Nephron progenitor cell (in vitro differentiated cells): ENCODE measurements around the gene LIME1.

Source experiments
- DNase-seq: peaks from one replicate; pipeline ENCODE4 v3.0.0; 2021
- H3K27ac Mint-ChIP-seq: 2 replicates; pipeline ENCODE4 v1.8.0; 2021; ENCODE audit warnings: mild to moderate bottlenecking, moderate library complexity, mixed read lengths
- H3K27me3 Mint-ChIP-seq: 2 replicates; pipeline ENCODE4 v1.8.0; 2021; ENCODE audit warnings: mild to moderate bottlenecking, low read depth, mixed read lengths; ENCODE audit not compliant: poor library complexity
- H3K36me3 Mint-ChIP-seq: 2 replicates; pipeline ENCODE4 v1.8.0; 2021; ENCODE audit warnings: low read depth, mixed read lengths
- H3K4me1 Mint-ChIP-seq: 2 replicates; pipeline ENCODE4 v1.8.0; 2021; ENCODE audit warnings: mixed read lengths
- H3K4me3 Mint-ChIP-seq: 2 replicates; pipeline ENCODE4 v1.8.0; 2021; ENCODE audit warnings: mild to moderate bottlenecking, moderate library complexity, mixed read lengths
- H3K9me3 Mint-ChIP-seq: 2 replicates; pipeline ENCODE4 v1.8.0; 2021; ENCODE audit warnings: mild to moderate bottlenecking, moderate library complexity, mixed read lengths
- TF ChIP-seq, protein P1 (sequence below): fragments of 200-600 bp; sonication (generic); IDR thresholded peaks from 2 replicates; pipeline ENCODE4 v1.5.0; 2021; ENCODE audit warnings: antibody characterized with exemption

Gene LIME1

DNA sequence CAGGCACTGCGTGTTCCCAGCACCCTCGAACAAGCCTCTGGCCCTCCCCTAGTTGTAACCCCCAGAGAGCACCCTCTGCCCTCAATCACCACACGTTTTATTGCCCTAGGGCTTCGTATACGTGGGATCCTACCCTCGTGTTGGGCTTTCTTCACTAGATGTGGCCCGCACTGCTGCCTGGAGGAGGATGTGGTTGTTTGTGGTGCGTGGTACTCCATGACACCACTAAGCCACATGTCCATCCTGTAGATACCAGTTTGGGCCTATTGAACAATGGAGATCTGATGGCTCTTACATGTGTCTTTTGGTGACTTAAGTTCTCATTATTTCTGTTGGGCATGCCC is 20.2 kb downstream of the LIME1 start:
- no peak for DNase-seq
- no peaks in the 10 kb centered on the region for H3K27me3 Mint-ChIP-seq
- no peak overlapping the region for H3K27ac Mint-ChIP-seq
- no peak overlapping the region for H3K4me3 Mint-ChIP-seq
- peaks cover 31% of the 10 kb centered on the region for H3K4me1 Mint-ChIP-seq
- TF ChIP-seq, protein P1, sequence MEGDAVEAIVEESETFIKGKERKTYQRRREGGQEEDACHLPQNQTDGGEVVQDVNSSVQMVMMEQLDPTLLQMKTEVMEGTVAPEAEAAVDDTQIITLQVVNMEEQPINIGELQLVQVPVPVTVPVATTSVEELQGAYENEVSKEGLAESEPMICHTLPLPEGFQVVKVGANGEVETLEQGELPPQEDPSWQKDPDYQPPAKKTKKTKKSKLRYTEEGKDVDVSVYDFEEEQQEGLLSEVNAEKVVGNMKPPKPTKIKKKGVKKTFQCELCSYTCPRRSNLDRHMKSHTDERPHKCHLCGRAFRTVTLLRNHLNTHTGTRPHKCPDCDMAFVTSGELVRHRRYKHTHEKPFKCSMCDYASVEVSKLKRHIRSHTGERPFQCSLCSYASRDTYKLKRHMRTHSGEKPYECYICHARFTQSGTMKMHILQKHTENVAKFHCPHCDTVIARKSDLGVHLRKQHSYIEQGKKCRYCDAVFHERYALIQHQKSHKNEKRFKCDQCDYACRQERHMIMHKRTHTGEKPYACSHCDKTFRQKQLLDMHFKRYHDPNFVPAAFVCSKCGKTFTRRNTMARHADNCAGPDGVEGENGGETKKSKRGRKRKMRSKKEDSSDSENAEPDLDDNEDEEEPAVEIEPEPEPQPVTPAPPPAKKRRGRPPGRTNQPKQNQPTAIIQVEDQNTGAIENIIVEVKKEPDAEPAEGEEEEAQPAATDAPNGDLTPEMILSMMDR: no peak
- peaks cover 73% of the 10 kb centered on the region for H3K36me3 Mint-ChIP-seq
- peaks cover 11% of the 10 kb centered on the region for H3K9me3 Mint-ChIP-seq

DNA sequence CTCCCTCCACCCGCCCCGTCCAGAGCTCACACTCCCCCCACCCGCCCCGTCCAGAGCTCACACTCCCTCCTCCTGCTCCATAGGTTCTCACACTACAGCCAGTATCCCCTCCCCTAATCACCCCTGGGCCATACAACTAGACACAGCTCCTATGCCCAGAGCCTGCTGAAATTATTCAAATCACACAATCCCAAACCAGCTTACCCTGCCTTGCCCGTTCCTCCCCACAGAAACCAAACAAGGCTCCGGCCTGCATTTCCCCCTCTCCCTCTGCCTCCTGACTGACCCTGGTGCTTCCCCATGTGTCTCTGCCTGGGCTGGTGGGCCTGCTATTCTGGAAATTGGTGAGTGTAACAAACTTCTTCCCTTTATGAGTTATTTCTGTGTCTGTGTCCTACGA is 21.7 kb downstream of the LIME1 start:
- H3K4me1 Mint-ChIP-seq: peaks cover 25% of the 10 kb centered on the region
- H3K27me3 Mint-ChIP-seq: no peaks in the 10 kb centered on the region
- peaks cover 82% of the 10 kb centered on the region for H3K36me3 Mint-ChIP-seq
- H3K4me3 Mint-ChIP-seq: no peak overlapping the region
- no peak for DNase-seq
- H3K27ac Mint-ChIP-seq: peak overlapping the region; percentile 68
- TF ChIP-seq, protein P1: no peak
- H3K9me3 Mint-ChIP-seq: peaks cover 14% of the 10 kb centered on the region

DNA sequence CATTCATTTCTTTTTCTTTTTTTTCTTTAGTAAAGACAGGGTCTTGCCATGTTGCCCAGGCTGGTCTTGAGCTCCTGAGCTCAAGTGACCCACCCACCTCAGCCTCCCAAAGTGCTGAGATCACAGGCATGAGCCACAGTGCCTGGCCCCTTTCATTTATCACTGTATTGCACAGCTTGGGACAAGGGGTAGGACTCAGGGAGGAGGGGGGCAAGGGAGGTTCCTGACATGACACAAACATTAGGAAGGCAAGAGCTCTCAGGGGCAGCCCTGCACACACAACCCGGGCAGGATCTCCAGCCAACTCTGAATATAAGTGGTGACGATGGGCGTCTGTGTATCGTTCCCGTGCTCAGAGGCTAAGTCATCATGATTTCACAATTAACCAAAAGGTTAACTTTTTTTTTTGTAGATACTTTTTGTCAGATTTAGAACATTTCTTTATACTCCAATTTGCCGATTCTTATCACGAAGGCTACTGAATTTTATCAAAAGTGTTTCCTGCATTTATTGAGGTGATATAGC is 23.0 kb downstream of the LIME1 start:
- peaks cover 17% of the 10 kb centered on the region for H3K9me3 Mint-ChIP-seq

DNA sequence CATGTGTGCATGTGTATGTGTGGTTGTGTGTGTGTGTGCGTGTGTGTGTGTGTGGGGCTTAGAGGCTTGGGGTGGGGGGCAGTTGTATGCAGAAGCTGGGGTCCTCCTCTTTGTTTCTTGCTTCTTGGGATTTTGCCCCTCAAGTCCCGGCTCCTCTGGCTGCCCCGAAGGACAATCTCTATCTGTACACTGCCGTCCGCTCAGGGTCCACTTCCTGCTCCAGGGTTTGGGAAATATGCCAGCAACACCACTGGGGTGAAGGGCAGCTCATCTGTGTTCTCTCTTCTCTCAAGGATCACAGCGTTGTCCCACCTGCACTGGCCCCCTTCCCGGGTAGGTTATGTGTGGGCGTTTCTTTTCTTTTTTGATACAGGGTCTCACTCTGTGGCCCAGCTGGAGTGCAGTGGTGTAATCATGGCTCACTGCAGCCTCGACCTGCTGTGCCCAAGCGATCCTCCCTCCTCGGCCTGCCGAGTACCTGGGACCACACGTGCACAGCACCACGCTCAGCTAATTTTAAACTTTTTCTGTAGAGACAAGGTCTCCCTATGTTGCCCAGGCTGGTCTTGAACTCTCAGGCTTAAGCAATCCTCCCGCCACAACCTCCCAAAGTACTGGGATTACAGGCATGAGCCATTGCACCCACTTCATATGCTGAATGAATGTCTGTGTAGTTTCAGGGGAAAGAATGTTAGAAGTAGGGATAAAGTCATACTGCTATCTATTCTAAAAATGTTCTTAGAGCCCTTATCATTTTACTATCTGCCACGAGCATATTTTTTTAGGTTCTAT is 28.8 kb downstream of the LIME1 start:
- H3K9me3 Mint-ChIP-seq: peaks cover 11% of the 10 kb centered on the region
- H3K4me3 Mint-ChIP-seq: no peak overlapping the region
- H3K27ac Mint-ChIP-seq: peak overlapping the region; percentile 57
- H3K27me3 Mint-ChIP-seq: no peaks in the 10 kb centered on the region
- H3K36me3 Mint-ChIP-seq: peaks cover 77% of the 10 kb centered on the region
- TF ChIP-seq, protein P1: no peak
- DNase-seq: no peak
- H3K4me1 Mint-ChIP-seq: peaks cover 4% of the 10 kb centered on the region

More for the DNA sequence above, 23.0 kb downstream of the LIME1 start:
- no peak overlapping the region for H3K4me3 Mint-ChIP-seq
- H3K36me3 Mint-ChIP-seq: peaks cover 84% of the 10 kb centered on the region
- DNase-seq: no peak
- peaks cover 12% of the 10 kb centered on the region for H3K4me1 Mint-ChIP-seq
- TF ChIP-seq, protein P1: no peak
- no peak overlapping the region for H3K27ac Mint-ChIP-seq
- no peaks in the 10 kb centered on the region for H3K27me3 Mint-ChIP-seq

DNA sequence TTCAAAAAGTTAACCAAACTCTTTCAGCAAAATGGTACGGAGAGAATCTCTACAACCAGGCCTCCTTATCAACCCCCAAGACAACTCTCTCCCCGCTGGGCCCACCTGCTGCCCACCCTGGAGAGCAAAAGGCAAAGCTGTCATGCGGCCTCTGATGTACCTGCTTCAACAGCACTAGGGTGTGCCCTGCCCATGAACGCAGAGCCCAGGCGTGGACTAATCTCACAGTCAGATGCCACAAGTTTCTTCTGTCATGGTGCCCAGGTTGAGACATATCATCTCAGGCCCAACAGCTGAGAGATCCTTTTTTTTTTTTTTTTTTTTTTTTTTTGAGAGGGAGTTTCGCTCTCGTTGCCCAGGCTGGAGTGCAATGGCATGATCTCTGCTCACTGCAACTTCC is 29.4 kb downstream of the LIME1 start:
- no peak overlapping the region for H3K4me3 Mint-ChIP-seq
- peaks cover 10% of the 10 kb centered on the region for H3K9me3 Mint-ChIP-seq
- TF ChIP-seq, protein P1: no peak

More for the DNA sequence above, 29.4 kb downstream of the LIME1 start:
- Mint-ChIP-seq H3K27ac (no peak overlapping the region), H3K36me3 (peaks cover 71% of the 10 kb centered on the region), H3K4me1 (peaks cover 4% of the 10 kb centered on the region), H3K27me3 (no peaks in the 10 kb centered on the region)
- DNase-seq: no peak
